GM12878 (cell line): Measurements from ENCODE around the gene NTM. TPM values are rescaled to one million over a fixed set of nuclear protein-coding genes. Genes with fewer than 3 reads are reported as not detected.

Source experiments
- ATAC-seq: fragments of 200-7000 bp; cut with Tn5 transposase; 3 replicates; pipeline ENCODE4 v1.9.1; 2020; ENCODE audit warnings: mild to moderate bottlenecking, moderate library complexity
- BruUV-seq: library from RNA; stranded (reverse); fragments of 400-500 nt; replicated peaks from 2 replicates; lab custom pipeline; 2021; lab: Mats Ljungman, UMichigan
- CTCF ChIA-PET: fragments of 300-600 bp; sonication (Branson Sonifier 250); formaldehyde crosslinking; extraction: SDS; loops from one replicate; lab custom pipeline; 2021; ENCODE audit warnings: inconsistent platforms; lab: Yijun Ruan, JAX
- POLR2A ChIA-PET: fragments of 350-600 bp; formaldehyde crosslinking; extraction: SDS; loops from one replicate; lab custom pipeline; 2021; ENCODE audit warnings: inconsistent platforms; lab: Charles Lee
- RAD21 ChIA-PET: fragments of 300-600 bp; sonication (Branson Sonifier 250); formaldehyde crosslinking; loops from one replicate; lab custom pipeline; 2023; ENCODE audit warnings: antibody characterized with exemption; ENCODE audit not compliant: unreplicated experiment; lab: Charles Lee
- SMC1A ChIA-PET: fragments of 300-600 bp; sonication (Branson Sonifier 250); formaldehyde crosslinking; loops from one replicate; lab custom pipeline; 2023; ENCODE audit not compliant: unreplicated experiment, uncharacterized antibody; lab: Charles Lee
- DNase-seq: peaks from one replicate; pipeline ENCODE4 v3.0.0-alpha.2; 2011; ENCODE audit warnings: low read depth, low spot score
- FAIRE-seq: peaks from 3 replicates; lab custom pipeline; 2011; peaks lifted over from hg19 to GRCh38; lab: Jason Lieb, UNC
- H2AFZ ChIP-seq: 2 replicates; pipeline ENCODE4 v1.6.0; 2011; ENCODE audit warnings: low read depth, low read length, control low read depth; ENCODE audit not compliant: control insufficient read depth
- H3K27ac ChIP-seq: 2 replicates; pipeline ENCODE4 v1.5.1; 2011; ENCODE audit warnings: control low read depth; ENCODE audit not compliant: control insufficient read depth, insufficient read depth
- H3K27me3 ChIP-seq, 2 experiments: replicated peaks in 1 of 2; 2 replicates each; pipeline versions ENCODE4 v1.6.0 to v1.6.1; 2011; ENCODE audit warnings: low read length in 1 of 2; ENCODE audit not compliant: control insufficient read depth in 2 of 2, insufficient read depth in 2 of 2
- H3K36me3 ChIP-seq, 2 experiments: 2 replicates each; pipeline ENCODE4 v1.5.1; 2011; ENCODE audit warnings: low read length in 1 of 2; ENCODE audit not compliant: control insufficient read depth in 2 of 2, insufficient read depth in 2 of 2
- H3K4me1 ChIP-seq: 2 replicates; pipeline ENCODE4 v1.6.1; 2011; ENCODE audit warnings: mild to moderate bottlenecking, low read length, moderate library complexity, mixed read lengths; ENCODE audit not compliant: control insufficient read depth, insufficient read depth
- H3K4me2 ChIP-seq: 2 replicates; pipeline ENCODE4 v1.6.0; 2011; ENCODE audit warnings: control low read depth; ENCODE audit not compliant: control insufficient read depth, insufficient read depth
- H3K4me3 ChIP-seq: fragments of 200-600 bp; sonication (generic); 2 replicates; pipeline ENCODE4 v1.5.1; 2016
- H3K79me2 ChIP-seq: 2 replicates; pipeline ENCODE4 v1.6.0; 2011; ENCODE audit warnings: low read length; ENCODE audit not compliant: control insufficient read depth, insufficient read depth
- H3K9ac ChIP-seq: 2 replicates; pipeline ENCODE4 v1.8.0; 2011; ENCODE audit warnings: low read length, control low read depth, mixed read lengths; ENCODE audit not compliant: control insufficient read depth, insufficient read depth
- H3K9me3 ChIP-seq: replicated peaks from 3 replicates; pipeline ENCODE4 v1.5.1; 2011; ENCODE audit warnings: mild to moderate bottlenecking, low read length; ENCODE audit not compliant: control insufficient read depth, insufficient read depth
- H4K20me1 ChIP-seq: 2 replicates; pipeline ENCODE4 v1.6.0; 2011; ENCODE audit not compliant: control insufficient read depth, insufficient read depth
- KAT2A ChIP-seq: conservative IDR thresholded peaks from 2 replicates; pipeline ENCODE4 v1.6.1; 2011; ENCODE audit warnings: low read depth, low read length; ENCODE audit not compliant: control insufficient read depth
- SUPT20H ChIP-seq: IDR thresholded peaks from 2 replicates; pipeline ENCODE4 v1.6.1; 2011; ENCODE audit warnings: low read depth, mild to moderate bottlenecking, low read length, moderate library complexity, borderline replicate concordance; ENCODE audit not compliant: control insufficient read depth
- ZBED1 ChIP-seq: IDR thresholded peaks from 2 replicates; pipeline ENCODE4 v1.6.1; 2016; ENCODE audit warnings: borderline replicate concordance
- ZNF274 ChIP-seq: IDR thresholded peaks from one replicate; pipeline ENCODE4 v1.8.0; 2011; ENCODE audit not compliant: insufficient read length, insufficient read depth
- WGBS: methylation state at CpG from one replicate; pipeline ENCODE4 v1.1.6; 2016; ENCODE audit warnings: low lambda C conversion rate; ENCODE audit not compliant: insufficient replicate concordance, insufficient coverage; ENCODE audit errors: missing lambda C conversion rate; 5-methylcytosine and 5-hydroxymethylcytosine counted together
- in situ Hi-C: fragments of 300-500 bp; cut with MboI; formaldehyde crosslinking; loops from 9 replicates; pipeline ENCODE4 v1.14.3; 2018; ENCODE audit warnings: mixed read lengths
- intact Hi-C: fragments of 100-400 bp; cut with micrococcal nuclease; formaldehyde crosslinking; loops from one replicate; pipeline ENCODE4 v1.14.2; 2022; ENCODE audit not compliant: unreplicated experiment
- polyA plus RNA-seq, 11 experiments: library from polyadenylated mRNA; depleted of rRNA in 4 of 11; unstranded in 6 of 11; stranded (reverse) in 5 of 11; fragments of >200 nt; fragmentation: Nextera tagmentation in 4 of 11; fragmentation: Illumina TruSeq in 1 of 11; extraction: Ambion mirVana in 4 of 11; extraction: Trizol in 1 of 11; gene quantifications; 1 replicate in 1 of 11; 2 replicates in 10 of 11; pipeline versions ENCODE4 v1.2.1 to v1.2.3, GENCODE V29; 2011 to 2016; ENCODE audit warnings: inconsistent platforms in 2 of 11, missing spikeins in 2 of 11, low read depth in 1 of 11
- total RNA-seq, 4 experiments: library from RNA; depleted of rRNA in 3 of 4; stranded (reverse); fragments of >200 nt in 3 of 4; fragmentation: Illumina TruSeq in 1 of 4; extraction: Trizol in 1 of 4; gene quantifications; 2 replicates each; pipeline versions ENCODE4 v1.2.1 to v1.2.3, GENCODE V29; 2013 to 2021
- TF ChIP-seq, protein P1 (sequence below): fragments of 450-650 bp; IDR thresholded peaks from 2 replicates; pipeline ENCODE4 v1.6.1; 2017; ENCODE audit warnings: mild to moderate bottlenecking
- TF ChIP-seq, protein P2 (sequence below): fragments of 450-650 bp; IDR thresholded peaks from 2 replicates; pipeline ENCODE4 v1.6.1; 2016; ENCODE audit warnings: mild to moderate bottlenecking, moderate library complexity, borderline replicate concordance

The NTM gene
- total and polyA plus RNA-seq, 10 of the 15 experiments (the other 5 are each of a cell fraction or from before 2014, with no cell fraction given) = not detected

DNA sequence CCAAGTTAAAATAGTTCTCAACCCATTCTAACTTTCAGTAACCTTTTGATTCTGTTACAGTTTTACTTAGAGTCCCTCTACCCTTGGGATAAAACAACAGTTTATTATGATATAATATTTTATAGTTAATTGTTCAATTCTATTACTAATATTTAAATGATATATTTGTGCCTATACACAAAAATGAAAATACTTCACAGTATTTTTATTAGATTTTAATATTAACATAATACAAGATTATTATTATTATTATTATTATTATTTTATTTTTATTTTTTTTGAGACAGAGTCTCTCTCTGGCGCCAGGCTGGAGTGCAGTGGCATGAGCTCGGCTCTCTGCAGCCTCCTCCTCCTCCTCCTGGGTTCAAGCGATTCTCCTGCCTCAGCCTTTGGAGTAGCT lies 416.7 kb downstream of the NTM start:
- 0% methylated on average over 3 of the region's 3 CpGs for WGBS
- ChIA-PET SMC1A (no interaction called here), CTCF (interaction anchor here (1.6 kb wide), 1 partner anchor 39 kb away, joined by 7 read pairs; no protein-coding TSS in a partner anchor), POLR2A (no interaction called here), RAD21 (no interaction called here)
- H3K27ac ChIP-seq = no peak overlapping the region
- H3K36me3 ChIP-seq = no peaks in the 10 kb centered on the region
- no peaks in the 10 kb centered on the region for H3K9me3 ChIP-seq
- H2AFZ ChIP-seq = no peak overlapping the region
- in situ Hi-C loops = no loop called here
- H3K4me2 ChIP-seq = no peak overlapping the region
- no TSS peak for BruUV-seq
- TF ChIP-seq ZNF274 (no peak), SUPT20H (no peak), ZBED1 (no peak), KAT2A (no peak)
- TF ChIP-seq, protein P1, sequence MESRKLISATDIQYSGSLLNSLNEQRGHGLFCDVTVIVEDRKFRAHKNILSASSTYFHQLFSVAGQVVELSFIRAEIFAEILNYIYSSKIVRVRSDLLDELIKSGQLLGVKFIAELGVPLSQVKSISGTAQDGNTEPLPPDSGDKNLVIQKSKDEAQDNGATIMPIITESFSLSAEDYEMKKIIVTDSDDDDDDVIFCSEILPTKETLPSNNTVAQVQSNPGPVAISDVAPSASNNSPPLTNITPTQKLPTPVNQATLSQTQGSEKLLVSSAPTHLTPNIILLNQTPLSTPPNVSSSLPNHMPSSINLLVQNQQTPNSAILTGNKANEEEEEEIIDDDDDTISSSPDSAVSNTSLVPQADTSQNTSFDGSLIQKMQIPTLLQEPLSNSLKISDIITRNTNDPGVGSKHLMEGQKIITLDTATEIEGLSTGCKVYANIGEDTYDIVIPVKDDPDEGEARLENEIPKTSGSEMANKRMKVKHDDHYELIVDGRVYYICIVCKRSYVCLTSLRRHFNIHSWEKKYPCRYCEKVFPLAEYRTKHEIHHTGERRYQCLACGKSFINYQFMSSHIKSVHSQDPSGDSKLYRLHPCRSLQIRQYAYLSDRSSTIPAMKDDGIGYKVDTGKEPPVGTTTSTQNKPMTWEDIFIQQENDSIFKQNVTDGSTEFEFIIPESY = no peak
- TF ChIP-seq, protein P2, sequence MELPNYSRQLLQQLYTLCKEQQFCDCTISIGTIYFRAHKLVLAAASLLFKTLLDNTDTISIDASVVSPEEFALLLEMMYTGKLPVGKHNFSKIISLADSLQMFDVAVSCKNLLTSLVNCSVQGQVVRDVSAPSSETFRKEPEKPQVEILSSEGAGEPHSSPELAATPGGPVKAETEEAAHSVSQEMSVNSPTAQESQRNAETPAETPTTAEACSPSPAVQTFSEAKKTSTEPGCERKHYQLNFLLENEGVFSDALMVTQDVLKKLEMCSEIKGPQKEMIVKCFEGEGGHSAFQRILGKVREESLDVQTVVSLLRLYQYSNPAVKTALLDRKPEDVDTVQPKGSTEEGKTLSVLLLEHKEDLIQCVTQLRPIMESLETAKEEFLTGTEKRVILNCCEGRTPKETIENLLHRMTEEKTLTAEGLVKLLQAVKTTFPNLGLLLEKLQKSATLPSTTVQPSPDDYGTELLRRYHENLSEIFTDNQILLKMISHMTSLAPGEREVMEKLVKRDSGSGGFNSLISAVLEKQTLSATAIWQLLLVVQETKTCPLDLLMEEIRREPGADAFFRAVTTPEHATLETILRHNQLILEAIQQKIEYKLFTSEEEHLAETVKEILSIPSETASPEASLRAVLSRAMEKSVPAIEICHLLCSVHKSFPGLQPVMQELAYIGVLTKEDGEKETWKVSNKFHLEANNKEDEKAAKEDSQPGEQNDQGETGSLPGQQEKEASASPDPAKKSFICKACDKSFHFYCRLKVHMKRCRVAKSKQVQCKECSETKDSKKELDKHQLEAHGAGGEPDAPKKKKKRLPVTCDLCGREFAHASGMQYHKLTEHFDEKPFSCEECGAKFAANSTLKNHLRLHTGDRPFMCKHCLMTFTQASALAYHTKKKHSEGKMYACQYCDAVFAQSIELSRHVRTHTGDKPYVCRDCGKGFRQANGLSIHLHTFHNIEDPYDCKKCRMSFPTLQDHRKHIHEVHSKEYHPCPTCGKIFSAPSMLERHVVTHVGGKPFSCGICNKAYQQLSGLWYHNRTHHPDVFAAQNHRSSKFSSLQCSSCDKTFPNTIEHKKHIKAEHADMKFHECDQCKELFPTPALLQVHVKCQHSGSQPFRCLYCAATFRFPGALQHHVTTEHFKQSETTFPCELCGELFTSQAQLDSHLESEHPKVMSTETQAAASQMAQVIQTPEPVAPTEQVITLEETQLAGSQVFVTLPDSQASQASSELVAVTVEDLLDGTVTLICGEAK = no peak
- H3K4me3 ChIP-seq = no peak overlapping the region
- DNase-seq = no peak
- ATAC-seq = no peak
- H3K9ac ChIP-seq = no peak overlapping the region
- H4K20me1 ChIP-seq = no peaks in the 10 kb centered on the region
- intact Hi-C loops = no loop called here
- no peaks in the 10 kb centered on the region for H3K4me1 ChIP-seq
- FAIRE-seq = no peak
- H3K79me2 ChIP-seq = no peaks in the 10 kb centered on the region
- H3K27me3 ChIP-seq = no peaks in the 10 kb centered on the region; a peak in 1 of 4 replicates
